AG08395 (cell line): Measurements from ENCODE around the gene FHIT.
"Not testable (repeated sequence)": the region's sequence is repeated elsewhere in the genome, so short reads cannot be mapped to it uniquely, and the experiment has no call there.

ENCODE experiments used
- DNase-seq: peaks from one replicate; pipeline ENCODE4 v3.0.0; 2012; ENCODE audit warnings: mixed read lengths, low spot score

Gene FHIT

DNA sequence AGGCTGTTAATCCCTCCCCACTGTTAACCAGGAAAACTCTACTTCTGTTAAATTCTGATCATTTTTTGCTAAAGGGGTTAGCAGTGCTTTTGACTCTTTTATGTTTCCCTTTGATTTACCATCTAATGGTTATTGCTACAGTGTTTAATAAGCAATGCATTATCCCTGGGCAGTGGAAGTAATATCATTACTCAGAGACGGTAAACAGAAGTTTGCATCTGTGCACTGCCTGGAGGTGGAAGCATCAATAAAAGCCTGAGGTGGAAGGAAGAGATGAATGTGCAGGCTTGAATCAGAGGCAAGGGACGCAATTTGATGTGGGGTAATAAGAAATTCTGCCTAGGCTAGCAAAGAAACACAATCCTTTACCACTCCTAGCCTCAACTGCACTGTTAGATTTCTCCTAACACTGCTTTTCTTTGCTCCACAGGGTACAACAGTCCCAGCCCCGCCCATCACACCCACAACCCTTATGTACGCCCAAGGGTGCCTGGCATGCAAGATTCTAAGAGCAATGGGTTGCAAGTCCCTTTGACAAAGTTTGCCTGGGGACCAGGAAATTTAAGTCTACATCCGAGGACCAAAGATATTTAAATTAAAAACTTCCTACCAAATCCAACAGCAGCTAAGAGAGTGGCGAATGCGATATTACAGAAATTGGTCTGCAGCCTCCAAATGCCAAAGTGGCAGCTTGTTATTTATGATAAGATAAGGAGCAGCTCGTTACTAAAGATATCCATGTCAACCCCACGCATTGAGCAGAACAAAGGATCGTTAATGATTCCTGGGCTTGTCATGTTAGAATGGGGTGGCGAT is 261.4 kb downstream of the FHIT start:
- DNase-seq: no peak

DNA sequence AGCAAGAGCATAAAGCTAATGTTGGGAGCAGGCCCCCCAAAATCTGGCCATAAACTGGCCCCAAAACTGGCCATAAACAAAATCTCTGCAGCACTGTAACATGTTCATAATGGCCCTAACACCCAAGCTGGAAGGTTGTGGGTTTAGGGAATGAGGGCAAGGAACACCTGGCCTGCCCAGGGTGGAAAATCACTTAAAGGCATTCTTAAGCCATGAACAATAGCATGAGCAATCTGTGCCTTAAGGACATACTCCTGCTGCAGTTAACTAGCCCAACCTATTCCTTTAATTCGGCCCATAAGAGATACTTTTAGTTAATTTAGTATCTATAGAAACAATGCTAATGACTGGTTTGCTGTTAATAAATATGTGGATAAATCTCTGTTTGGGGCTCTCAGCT is 264.1 kb downstream of the FHIT start:
- not testable (repeated sequence) for DNase-seq

DNA sequence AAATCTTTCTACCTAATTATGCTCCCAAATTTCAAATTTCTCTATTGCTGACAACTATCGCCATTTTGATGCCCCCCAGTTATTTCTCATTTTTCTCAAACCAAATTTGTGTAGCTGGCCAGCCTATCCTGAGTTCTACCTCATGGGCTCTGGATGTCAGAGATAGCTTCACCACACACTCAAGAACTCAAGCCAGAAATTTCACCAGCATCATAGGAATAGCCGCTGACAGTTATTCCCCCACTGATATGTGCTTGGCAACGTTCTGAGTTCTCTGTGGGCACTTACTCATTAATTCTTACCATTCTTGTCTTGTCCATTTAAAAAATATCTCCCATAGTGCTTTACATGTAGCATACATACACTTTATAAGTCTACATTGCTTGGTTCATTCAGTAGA is 264.7 kb downstream of the FHIT start:
- DNase-seq: no peak

DNA sequence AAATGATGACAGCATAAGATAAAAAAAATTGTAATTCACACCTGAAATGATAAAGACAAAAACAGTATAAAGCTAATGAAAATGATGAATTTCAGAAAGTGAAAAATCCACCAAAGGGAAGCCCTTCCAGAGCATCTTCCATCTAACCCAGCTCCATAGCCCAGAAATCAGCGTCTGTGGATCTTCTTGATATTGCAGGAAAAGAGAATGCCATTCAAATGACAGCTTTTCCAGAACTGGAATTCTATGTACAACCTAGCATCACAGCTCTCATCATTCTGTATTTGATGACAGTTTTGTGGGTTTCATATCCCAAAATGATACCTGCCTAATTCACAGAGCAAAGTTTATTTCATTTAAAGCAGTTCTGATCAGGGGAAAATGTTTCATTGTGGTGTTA is 267.3 kb downstream of the FHIT start:
- no peak for DNase-seq

DNA sequence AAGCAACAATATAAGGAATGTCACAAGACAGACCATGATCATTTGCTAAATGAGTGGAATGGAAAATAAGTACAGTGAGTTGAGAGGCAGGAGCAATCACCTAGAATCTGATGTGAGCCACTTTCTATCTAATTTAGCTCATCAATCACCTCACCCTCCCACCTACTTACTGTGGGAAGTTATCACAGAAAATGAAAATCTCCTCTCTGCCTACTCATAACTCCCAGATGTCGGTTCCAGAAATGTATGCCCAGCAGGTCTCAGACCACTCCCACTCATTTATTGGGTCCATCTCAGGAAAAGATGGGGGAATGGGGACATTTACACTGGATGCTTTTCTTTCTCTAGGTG is 270.9 kb downstream of the FHIT start:
- no peak for DNase-seq

DNA sequence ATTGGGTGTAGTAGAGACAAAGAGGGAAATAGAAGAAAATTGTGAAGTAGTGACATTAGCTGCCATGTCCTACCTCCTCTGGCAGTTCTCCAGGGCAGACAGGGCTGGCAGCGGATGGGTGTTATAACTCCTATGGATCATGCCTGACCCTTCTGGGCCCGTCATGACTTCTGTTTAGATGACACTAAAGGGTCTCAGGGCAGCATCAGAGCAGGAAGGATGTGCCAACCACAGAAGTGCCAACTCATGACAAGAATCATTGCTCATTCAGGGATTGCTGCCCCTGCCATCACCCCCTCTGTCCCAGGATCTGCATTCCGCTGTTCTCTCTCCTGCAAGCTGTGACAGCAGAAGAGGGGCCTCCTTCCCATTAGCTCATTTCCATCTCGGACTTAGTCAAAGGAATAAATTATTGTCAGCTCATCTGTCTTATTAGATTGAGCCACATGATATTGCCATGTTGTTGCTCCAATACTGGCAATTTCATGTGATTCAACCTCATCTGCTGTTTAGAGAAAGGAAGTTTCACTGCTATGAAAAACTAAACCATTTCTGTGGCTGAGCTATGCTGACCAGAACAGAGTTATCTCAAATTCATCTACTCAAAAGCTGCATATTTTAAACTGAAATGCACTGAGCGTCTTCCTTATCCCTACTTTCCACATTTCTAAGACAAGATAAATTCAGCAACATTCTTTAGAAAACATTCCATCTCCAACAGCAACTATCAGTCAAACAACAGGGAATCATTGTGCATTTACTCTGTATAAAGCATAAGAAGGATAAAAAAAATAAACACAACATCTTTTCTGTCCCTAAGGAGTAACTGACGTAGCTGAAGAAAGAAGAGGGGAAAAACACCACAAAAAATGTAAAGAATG is 271.6 kb downstream of the FHIT start:
- no peak for DNase-seq

DNA sequence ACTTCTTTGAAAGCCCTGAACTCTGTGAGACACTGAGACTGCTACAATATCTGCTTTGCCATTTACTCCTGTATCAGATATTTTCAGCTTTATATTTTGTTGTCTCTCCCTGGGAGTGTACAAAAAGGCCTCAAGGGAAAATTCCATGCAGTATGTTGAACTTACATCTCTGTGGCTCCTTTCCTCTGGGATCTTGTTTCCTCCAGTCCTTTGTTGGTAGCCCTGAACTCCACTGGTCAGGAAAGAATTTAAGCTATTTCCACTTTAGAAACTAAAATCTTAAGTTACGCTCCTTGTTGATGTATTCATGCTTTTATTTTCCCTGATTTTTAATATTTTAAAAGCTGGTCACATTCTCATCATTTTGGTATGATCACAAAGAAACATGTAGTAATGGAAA is 277.9 kb downstream of the FHIT start:
- no peak for DNase-seq

DNA sequence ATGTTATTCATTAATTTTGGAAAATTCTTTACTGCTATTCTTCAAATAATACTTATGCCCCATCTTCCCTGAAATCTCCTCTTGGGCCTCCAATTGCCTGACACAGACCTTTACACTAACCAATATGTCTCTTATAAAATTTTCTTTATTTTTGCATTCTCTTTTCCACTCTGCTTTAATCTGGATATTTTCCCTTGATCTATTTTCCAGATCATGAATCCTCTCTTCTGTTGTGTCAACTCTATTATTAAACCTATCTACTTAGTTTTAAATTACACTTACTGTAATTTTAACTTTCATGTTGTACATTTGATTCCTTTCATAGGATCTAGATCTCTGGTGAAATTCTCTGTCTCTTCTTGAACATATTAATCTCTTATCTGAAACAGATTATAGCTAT is 278.7 kb downstream of the FHIT start:
- no peak for DNase-seq

DNA sequence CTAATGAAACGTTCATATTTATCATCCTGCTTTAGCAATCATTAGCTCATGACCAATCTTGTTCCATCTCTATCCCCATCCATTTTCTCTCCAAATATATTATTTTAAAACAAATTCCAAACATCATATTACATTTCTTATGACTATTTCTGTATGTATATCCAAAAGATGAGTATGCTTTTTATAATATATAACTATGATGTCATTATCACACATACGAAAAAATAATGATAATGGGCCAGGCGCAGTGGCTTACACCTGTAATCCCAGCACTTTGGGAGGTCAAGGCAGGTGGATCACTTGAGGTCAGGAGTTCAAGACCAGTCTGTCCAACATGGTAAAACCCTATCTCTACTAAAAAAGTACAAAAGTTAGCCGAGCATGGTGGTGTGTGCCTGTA is 280.4 kb downstream of the FHIT start:
- no peak for DNase-seq

DNA sequence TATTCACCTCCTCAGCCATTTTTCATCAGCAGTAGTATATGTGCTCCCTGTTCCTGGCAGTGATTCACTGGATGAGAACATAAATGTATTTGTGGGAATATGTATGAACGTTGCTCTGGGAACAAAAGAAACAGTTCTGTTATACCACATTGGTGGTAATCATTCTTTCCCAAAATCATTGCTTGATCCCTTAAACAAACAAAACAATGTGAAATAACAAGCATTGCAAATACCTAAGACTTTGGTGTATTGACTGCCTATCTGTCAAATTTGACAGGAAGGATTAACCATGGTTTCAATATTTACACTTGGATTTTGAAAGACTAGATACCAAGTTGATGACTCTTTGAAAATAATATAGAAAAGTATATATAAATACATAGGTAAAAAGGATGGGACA is 284.1 kb downstream of the FHIT start:
- no peak for DNase-seq

DNA sequence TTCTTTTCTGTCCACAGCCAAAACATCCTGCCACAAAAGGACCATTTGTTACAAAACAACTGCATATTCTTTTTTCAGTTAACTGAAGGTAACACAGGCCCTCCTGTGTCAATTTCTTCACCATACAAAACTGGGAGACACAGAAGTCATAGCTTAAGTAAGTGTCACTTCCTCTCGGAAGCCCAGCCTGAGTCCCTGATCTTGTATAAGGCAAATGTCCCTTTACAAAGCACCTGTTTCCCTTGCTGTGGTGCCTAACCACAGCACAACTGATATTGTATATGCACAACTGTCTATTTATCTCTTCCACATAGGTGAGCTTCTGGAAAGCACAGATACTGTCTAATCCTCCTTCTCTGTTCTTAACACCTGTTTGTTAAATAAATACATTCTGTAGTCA is 293.7 kb downstream of the FHIT start:
- DNase-seq: no peak

DNA sequence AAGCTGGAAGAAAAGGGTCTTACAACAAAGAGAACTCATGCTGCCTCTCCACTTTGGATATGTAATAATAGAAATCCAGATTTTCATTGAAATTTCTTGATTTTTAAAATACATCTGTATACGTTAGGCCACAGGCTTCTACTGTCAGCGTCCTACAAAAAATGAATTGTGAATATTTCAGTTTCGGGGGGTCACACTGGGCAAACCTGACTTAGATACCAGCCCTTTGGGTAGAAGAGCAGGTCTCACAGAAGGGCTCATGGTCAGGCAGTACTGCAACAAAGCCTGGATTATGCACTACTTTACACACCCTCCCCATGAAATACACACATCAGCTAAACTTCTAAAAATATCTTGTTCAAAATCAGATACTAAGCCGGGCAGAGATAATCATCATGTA is 294.5 kb downstream of the FHIT start:
- no peak for DNase-seq

DNA sequence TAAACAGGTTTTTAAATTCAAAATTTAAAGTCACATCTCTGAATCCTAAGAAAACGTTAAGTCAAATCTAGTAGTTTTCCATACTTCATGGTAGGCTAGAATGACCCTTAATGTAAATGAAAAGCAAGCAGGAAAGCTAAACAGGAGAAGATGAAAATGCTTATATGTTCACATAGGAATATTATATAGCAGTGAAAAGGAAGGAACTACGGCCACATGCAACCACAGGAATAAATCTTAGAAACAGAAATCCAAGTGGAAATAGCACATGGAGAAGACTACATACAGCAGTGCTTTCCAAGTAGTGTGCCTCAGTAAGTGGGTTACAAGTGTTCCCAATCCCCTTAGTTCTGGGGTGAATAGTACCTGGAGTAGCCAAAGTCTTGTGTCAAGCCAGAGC is 296.2 kb downstream of the FHIT start:
- DNase-seq: no peak

DNA sequence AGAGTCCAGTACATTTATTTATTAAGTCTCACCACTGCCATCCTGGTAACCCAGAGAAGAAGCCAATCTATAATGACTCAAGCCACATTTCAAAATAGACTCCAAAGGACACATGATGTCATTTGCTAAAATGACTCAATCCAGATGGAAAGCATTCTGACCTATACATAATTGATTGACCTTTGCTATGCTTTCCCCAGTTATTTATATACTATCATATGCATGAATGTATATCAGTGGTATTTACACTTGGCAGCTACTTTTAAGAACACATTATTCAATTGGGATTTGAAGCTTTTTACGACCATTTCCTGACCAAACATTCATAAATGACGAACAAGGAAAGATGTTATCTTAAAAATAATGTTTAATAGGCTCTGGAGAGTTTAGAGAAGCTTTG is 297.2 kb downstream of the FHIT start:
- DNase-seq: peak; percentile 14

DNA sequence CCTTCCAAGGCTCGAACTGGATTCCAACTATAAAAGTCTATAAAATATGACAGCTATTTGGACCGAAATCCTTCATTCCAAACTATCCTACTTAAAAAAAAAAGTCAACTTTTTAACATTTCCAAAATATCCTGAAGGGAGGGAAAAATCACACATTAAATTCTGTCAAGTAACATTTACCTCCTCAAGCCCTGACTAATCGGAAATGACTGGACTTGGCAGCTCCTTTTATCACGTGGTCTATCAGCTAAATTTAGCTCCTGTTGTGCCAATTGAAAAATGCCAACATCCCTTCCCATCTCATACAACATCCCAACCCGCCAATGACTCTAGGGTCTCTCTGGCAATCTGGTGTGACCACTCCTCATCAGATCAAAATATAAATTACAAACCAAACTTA is 297.9 kb downstream of the FHIT start:
- DNase-seq: no peak

DNA sequence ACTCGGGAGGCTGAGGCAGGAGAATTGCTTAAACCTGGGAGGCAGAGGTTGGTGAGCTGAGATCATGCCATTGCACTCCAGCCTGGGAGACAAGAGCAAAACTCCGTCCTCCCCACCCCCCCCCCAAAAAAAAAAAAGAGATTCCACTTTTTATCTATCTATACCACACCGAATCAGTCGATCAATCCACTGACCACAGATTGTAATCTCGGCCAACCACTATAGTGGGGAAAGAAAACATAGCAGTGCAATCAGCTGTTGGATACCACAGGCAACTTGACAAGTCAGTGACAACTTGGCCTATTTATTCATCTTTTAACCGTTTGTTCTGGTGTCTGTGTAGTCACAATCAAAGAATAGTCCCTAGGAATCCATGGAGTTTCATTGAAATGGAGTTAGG is 299.2 kb downstream of the FHIT start:
- DNase-seq: no peak

DNA sequence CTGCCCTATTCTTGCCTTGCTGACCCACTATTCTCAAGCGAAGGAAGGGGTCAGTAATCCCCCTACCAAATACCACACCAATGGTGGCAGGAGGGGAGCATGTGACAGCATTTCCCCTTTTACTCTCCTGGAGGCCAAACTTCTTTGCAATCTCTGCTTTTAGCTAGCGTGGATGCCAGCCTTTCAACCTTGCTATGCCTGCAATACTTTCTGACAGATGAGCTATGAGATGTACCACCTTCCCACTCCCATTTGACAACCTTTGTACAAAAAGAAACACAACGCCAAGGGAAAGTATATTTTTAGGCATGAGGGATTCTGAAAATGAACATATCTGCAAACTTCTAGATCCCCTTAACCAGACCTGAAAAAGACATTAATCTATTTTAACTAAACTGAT is 302.1 kb downstream of the FHIT start:
- no peak for DNase-seq

DNA sequence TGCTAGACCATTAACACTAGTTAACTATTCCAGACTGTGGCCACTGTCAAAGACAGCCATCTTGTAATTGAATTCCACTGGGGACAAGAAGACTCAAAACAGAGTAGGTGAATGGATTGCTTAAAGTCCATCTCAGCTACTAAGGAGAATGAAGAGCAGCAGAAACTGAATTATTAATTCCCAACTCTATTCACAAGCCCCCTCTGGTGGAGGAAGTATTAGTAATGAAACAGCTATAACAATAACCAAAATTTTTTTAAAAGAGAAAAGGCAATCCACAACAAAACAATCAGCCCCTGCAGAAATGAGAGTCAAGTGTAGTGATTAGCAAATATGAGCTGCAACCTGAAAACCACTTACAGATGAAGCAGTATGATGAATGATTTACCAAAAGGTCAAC is 302.8 kb downstream of the FHIT start:
- DNase-seq: peak; percentile 17

DNA sequence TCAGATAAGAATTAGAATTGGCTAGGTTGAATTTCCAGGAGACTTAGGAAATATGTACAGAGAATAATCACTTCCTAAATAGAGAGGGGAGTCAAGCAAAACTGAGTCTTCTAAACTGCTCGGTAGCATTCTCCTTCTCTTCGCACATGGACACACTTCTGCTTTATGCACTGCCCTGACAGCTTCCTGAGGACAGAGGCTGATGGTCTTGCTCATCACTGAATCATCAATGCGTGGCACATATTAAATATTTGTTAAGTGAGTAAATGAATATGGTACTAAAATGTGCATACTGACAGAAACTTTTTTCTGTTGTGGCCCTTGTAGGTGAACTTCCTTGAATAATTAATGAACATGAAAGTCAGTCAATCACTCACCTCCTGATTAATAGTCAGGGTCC is 315.5 kb downstream of the FHIT start:
- DNase-seq: peak; percentile 29

DNA sequence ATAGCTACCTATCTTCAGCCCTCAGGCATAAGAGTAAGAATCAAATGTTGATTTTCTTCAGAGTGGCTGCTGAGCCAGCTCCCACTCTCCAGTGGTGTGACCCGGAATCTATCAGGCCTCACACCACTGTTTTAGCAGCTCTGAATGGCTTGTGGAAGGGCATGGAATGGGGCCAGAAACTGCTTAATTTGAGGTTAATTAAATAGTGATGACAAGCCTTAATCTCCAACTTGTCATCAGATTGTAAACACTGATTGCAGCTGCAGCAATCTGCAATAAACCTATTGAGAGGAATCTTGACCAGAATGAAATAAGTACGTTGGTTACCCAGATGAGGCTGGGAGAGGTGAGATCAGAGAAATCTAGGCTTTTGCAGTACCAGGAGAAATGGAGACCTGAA is 317.4 kb downstream of the FHIT start:
- DNase-seq: no peak

DNA sequence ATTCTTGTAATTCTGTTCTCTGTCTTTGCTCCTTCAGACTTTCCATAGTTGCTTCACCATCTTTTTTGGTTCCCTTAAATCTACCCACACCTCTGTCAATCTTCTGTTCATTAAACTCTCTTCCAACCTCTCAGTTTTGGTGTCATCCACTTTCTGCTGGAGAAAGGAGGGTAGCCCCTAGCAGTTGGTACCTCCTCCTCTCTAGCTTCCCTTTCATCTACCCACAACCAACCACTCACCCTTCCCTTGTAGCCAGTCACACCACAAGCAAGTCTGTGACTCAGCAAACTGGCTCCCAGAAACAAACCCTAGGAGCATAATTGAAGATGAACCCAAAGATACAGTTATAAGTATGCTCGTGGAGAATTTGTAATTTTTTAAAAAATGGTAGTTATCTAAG is 318.6 kb downstream of the FHIT start:
- DNase-seq: peak; percentile 13

DNA sequence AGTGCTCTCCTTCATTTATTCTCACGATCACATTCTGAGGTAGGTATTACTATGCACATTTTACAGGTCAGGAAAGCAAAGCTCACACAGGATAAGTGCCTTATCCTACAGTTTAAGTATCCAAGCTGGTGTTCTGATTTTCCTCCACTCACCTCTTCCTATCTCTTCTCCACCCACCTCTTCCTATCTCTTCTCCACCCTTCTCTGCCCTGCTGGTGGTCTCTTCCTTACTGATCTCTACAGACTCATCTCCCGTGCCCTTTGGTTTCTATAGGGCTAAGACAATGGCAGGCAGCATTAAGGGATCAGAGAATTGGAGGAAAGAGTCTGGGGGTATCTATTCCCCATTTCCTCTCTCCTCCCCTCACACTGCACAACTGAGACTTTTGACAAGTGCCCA is 319.1 kb downstream of the FHIT start:
- DNase-seq: no peak

DNA sequence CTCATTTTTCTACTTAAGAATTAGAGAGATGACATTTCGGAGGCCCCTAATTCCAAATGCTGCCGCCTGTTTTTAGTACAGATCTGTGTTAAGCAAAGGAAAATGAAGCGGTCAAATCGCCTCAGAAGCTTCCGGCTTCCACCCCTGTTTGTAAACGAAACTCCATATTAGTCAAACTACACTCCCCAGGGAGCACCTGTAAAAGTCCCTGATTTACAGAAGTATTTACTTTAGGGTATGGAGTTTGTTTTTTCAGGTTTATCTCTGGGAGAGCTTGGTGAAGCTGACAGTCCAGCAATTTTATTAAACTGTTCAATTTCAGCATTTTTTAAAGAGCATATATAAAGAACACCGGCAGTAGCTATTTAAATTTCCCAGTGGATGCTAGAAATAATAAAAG is 319.8 kb downstream of the FHIT start:
- no peak for DNase-seq

DNA sequence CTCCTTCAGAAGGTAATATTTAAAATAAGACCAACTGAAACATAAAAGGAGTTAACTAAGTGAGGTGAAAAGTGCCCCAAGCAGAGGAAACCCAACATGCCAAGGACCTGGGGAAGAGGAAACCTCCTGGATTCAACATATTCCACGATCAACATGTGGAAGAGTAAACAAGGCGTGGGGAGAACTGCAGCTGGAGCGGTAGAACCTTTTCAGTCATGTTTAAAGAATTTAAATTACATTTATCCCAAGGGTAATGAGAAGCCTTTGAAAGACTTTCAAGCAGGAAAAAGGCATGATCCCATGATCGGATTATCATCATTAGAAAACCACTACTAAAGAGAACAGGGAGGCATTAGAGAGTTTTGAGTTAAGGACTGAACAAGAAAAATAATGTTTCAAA is 330.7 kb downstream of the FHIT start:
- DNase-seq: no peak
